ENCODE data around the gene PDHB.

- TF ChIP-seq ZNF12 (CRISPR knock-in tag; IDR thresholded peaks at IDR 0.05) = no peak
- no peak for TF ChIP-seq CCDC6 (CRISPR knock-in tag; IDR thresholded peaks at IDR 0.05)
- TF ChIP-seq, protein P1, sequence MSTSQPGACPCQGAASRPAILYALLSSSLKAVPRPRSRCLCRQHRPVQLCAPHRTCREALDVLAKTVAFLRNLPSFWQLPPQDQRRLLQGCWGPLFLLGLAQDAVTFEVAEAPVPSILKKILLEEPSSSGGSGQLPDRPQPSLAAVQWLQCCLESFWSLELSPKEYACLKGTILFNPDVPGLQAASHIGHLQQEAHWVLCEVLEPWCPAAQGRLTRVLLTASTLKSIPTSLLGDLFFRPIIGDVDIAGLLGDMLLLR (CRISPR knock-in tag; IDR thresholded peaks at IDR 0.05) = no peak
- no peak for TF ChIP-seq PREB (CRISPR knock-in tag; IDR thresholded peaks at IDR 0.05)
- TF ChIP-seq HCFC1 (IDR thresholded peaks at IDR 0.05; ENCODE audit: low read depth, low read length) = no peak
- TF ChIP-seq TAF1 (CRISPR knock-in tag; IDR thresholded peaks at IDR 0.05) = no peak
- TF ChIP-seq CTCF (CRISPR knock-in tag; IDR thresholded peaks at IDR 0.05) = no peak
- TF ChIP-seq KLF13 (CRISPR knock-in tag; IDR thresholded peaks at IDR 0.05) = no peak
- no peak for TF ChIP-seq POLR2AphosphoS5 (IDR thresholded peaks at IDR 0.05; ENCODE audit: low read depth, low read length)
Measured at GRCh38 chr3:58466899-58467563, 33.4 kb upstream of the PDHB start.

Data from HepG2 (cell line).